ENCODE measurements around the gene BCKDK. TPM values are rescaled to one million over a fixed set of nuclear protein-coding genes. Genes with fewer than 3 reads are reported as not detected.

The BCKDK gene
- total and polyA plus RNA-seq, 8 donors, result 25.7 to 64.2 (median 33.2) TPM

- FAIRE-seq, result no peak
- no peak for ATAC-seq
Observed at GRCh38 chr16:31145398-31145990, 37.3 kb downstream of the BCKDK start.

GRCh38 chr16:31147574-31147973, 39.4 kb downstream of the BCKDK start:
- H3K4me1 ChIP-seq, result no peaks in the 10 kb centered on the region
- no peak for DNase-seq
- H3K9me3 ChIP-seq, result no peaks in the 10 kb centered on the region
- no peak for ATAC-seq
- H3K4me3 ChIP-seq, result peak overlapping the region in 1 of 4 donors; percentile 31
- H3K36me3 ChIP-seq, result no peaks in the 10 kb centered on the region
- intact Hi-C loops (cut with DNase I), result loop anchor here in 1 of 3 donors (10.0 kb wide), 1 partner anchor 297 kb away; the partner anchor contains the start of gene ZNF843
- no peak for TF ChIP-seq CTCF (IDR thresholded peaks at IDR 0.05)
- no peak for FAIRE-seq
- H3K27ac ChIP-seq, result no peak overlapping the region
- 80 to 93% methylated on average over 3 of the region's 3 CpGs for WGBS, 2 donors
- H3K27me3 ChIP-seq, result no peaks in the 10 kb centered on the region

More at GRCh38 chr16:31145398-31145990, 37.3 kb downstream of the BCKDK start:
- no peak for DNase-seq
- H3K4me3 ChIP-seq, result no peak overlapping the region
- no peak overlapping the region for H3K27ac ChIP-seq
- H3K4me1 ChIP-seq, result peaks cover 10 to 13% (median 12%) of the 10 kb centered on the region in 3 donors
- 78 to 87% methylated on average over 12 of the region's 12 CpGs for WGBS, 2 donors
- H3K9me3 ChIP-seq, result no peaks in the 10 kb centered on the region
- H3K36me3 ChIP-seq, result no peaks in the 10 kb centered on the region
- intact Hi-C loops (cut with DNase I), result loop anchor here in 1 of 3 donors (10.0 kb wide), 1 partner anchor 299 kb away; the partner anchor contains the start of gene ZNF843
- no peak for TF ChIP-seq CTCF (IDR thresholded peaks at IDR 0.05)
- H3K27me3 ChIP-seq, result no peaks in the 10 kb centered on the region

- DNase-seq, result peak; percentile 79 to 91 (median 86)
- Histone ChIP-seq H3K9me3 (no peaks in the 10 kb centered on the region), H3K4me1 (no peaks in the 10 kb centered on the region), H3K36me3 (no peaks in the 10 kb centered on the region), H3K4me3 (peak overlapping the region in 2 of 4 donors; percentile 17 to 31), H3K27me3 (no peaks in the 10 kb centered on the region), H3K27ac (no peak overlapping the region)
- no peak for TF ChIP-seq CTCF (IDR thresholded peaks at IDR 0.05)
- FAIRE-seq, result no peak
- 6 to 10% methylated on average over 40 of the region's 40 CpGs for WGBS, 2 donors
- intact Hi-C loops (cut with DNase I), result loop anchor here in 1 of 3 donors (10.0 kb wide), 1 partner anchor 296 kb away; the partner anchor contains the start of gene ZNF843
- ATAC-seq, result peak; percentile 90 to 98 (median 94)
Observed at GRCh38 chr16:31148281-31148728, 40.1 kb downstream of the BCKDK start.

- intact Hi-C loops (cut with DNase I), result loop anchor here in 1 of 3 donors (10.0 kb wide), 1 partner anchor 296 kb away; the partner anchor contains the start of gene ZNF843
- ATAC-seq (no peak), FAIRE-seq (no peak), DNase-seq (peak in 3 of 6 donors; percentile 23 to 64 (median 35))
- 86 to 87% methylated on average over 25 of the region's 25 CpGs for whole genome bisulfite sequencing, 2 donors
- Histone ChIP-seq H3K4me1 (no peaks in the 10 kb centered on the region), H3K36me3 (no peaks in the 10 kb centered on the region), H3K9me3 (no peaks in the 10 kb centered on the region), H3K27ac (no peak overlapping the region), H3K4me3 (no peak overlapping the region), H3K27me3 (no peaks in the 10 kb centered on the region)
- no peak for TF ChIP-seq CTCF (IDR thresholded peaks at IDR 0.05)
Observed at GRCh38 chr16:31148896-31149295, 40.7 kb downstream of the BCKDK start.

- Histone ChIP-seq H3K27me3 (no peaks in the 10 kb centered on the region), H3K4me3 (no peak overlapping the region), H3K36me3 (no peaks in the 10 kb centered on the region), H3K4me1 (no peaks in the 10 kb centered on the region), H3K27ac (no peak overlapping the region), H3K9me3 (no peaks in the 10 kb centered on the region)
- FAIRE-seq (no peak), DNase-seq (no peak), ATAC-seq (peak in 2 of 4 donors; percentile 4 to 5)
- intact Hi-C loops (cut with DNase I), result loop anchor here in 1 of 3 donors (10.0 kb wide), 1 partner anchor 295 kb away; the partner anchor contains the start of gene ZNF843
- TF ChIP-seq CTCF (IDR thresholded peaks at IDR 0.05), result no peak
- 87 to 88% methylated on average over 5 of the region's 5 CpGs for WGBS, 2 donors
Observed at GRCh38 chr16:31149332-31149731, 41.1 kb downstream of the BCKDK start.

All from pancreas (tissue), 10 donors.